MCF 10A (cell line): ENCODE measurements around the gene STAM. TPM values are rescaled to one million over a fixed set of nuclear protein-coding genes. Genes with fewer than 3 reads are reported as not detected.

Source experiments
- BruUV-seq: library from RNA; stranded (reverse); fragments of 400-500 nt; replicated peaks from 2 replicates; lab custom pipeline; 2021; lab: Mats Ljungman, UMichigan
- CTCF ChIA-PET: fragments of 300-600 bp; sonication (Branson Sonifier 250); formaldehyde crosslinking; extraction: SDS; loops from one replicate; lab custom pipeline; 2021; ENCODE audit warnings: antibody characterized with exemption, inconsistent platforms; lab: Yijun Ruan, JAX
- POLR2A ChIA-PET: fragments of 300-600, 350-650 bp; sonication (Branson Sonifier 250); formaldehyde crosslinking; extraction: SDS; loops from one replicate; lab custom pipeline; 2020; ENCODE audit warnings: antibody characterized with exemption, inconsistent platforms; lab: Yijun Ruan, JAX
- DNase-seq: peaks from one replicate; pipeline ENCODE4 v3.0.0-alpha.2; 2018; ENCODE audit not compliant: unreplicated experiment
- H3K27ac Mint-ChIP-seq: one replicate; pipeline ENCODE4 v1.8.0; 2022; ENCODE audit warnings: mild to moderate bottlenecking, low read depth, mixed read lengths; ENCODE audit not compliant: unreplicated experiment
- H3K27me3 Mint-ChIP-seq: one replicate; pipeline ENCODE4 v1.8.0; 2022; ENCODE audit warnings: mixed read lengths; ENCODE audit not compliant: insufficient read depth, unreplicated experiment
- H3K36me3 Mint-ChIP-seq: one replicate; pipeline ENCODE4 v1.8.0; 2022; ENCODE audit warnings: mild to moderate bottlenecking, moderate library complexity, mixed read lengths; ENCODE audit not compliant: insufficient read depth, unreplicated experiment
- H3K4me1 Mint-ChIP-seq: one replicate; pipeline ENCODE4 v1.8.0; 2022; ENCODE audit warnings: mixed read lengths; ENCODE audit not compliant: insufficient read depth, unreplicated experiment
- H3K4me3 Mint-ChIP-seq: one replicate; pipeline ENCODE4 v1.8.0; 2022; ENCODE audit warnings: mild to moderate bottlenecking, moderate library complexity, mixed read lengths; ENCODE audit not compliant: unreplicated experiment
- H3K9me3 Mint-ChIP-seq: one replicate; pipeline ENCODE4 v1.8.0; 2022; ENCODE audit warnings: mixed read lengths; ENCODE audit not compliant: unreplicated experiment
- intact Hi-C: fragments of 100-400 bp; cut with micrococcal nuclease; formaldehyde crosslinking; loops from 2 replicates; pipeline ENCODE4 v1.14.1; 2022
- total RNA-seq: library from RNA; stranded (reverse); gene quantifications from 2 replicates; pipeline ENCODE4 v1.2.3, GENCODE V29; 2022
- TF ChIP-seq, protein P1 (sequence below): fragments of 200-600 bp; IDR thresholded peaks from one replicate; pipeline ENCODE4 v1.8.0; 2022; ENCODE audit warnings: antibody characterized with exemption, mild to moderate bottlenecking; ENCODE audit not compliant: unreplicated experiment

Gene STAM
- total RNA-seq, 1 experiment from 2014 or later, result 35.4 TPM

DNA sequence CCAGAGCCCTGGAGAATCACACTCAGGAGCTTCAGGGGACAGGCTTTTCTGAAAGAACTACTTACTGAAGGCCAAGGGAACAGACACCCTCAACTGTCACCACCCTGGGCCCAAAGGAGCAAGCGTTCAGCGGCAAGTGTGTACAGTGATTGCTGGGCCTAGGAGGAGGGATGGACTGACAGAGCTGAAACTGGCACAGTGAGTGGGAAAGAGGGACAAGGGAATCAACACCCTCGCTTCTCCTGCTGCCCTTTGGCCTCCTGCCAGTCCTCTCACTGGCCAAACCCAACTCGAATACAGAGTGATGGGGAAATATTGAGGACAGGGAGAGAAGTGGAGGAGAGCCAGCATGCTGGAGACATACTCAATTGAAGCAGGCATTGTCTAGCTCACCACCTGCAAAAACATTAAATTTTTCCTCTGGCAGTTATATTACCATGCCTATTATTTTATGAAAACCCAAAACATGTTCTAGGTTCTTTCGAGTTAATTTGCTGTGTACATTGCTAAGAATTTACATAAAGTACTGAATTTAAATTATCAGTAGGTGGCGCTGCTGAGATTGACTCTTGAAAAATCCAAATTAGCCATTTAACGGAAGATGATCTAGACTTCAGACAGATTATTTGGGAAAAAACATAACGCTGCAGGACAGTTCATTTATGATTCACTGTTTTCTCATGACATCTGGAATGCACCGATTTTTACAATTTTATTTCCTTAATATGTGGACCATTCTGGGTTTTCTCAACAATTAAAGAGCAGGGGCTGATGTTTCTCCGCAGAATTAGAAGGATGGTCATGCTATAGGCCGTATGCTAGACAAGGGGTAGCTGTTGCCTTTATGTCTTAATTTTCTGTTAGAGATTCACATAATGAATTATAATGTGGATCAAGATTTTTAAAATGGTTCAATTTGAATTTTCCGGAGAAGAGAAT is 93.3 kb downstream of the STAM start:
- Mint-ChIP-seq H3K4me3 (no peak overlapping the region), H3K27ac (no peak overlapping the region), H3K36me3 (no peaks in the 10 kb centered on the region), H3K4me1 (no peaks in the 10 kb centered on the region), H3K9me3 (no peaks in the 10 kb centered on the region), H3K27me3 (no peaks in the 10 kb centered on the region)
- TF ChIP-seq, protein P1, sequence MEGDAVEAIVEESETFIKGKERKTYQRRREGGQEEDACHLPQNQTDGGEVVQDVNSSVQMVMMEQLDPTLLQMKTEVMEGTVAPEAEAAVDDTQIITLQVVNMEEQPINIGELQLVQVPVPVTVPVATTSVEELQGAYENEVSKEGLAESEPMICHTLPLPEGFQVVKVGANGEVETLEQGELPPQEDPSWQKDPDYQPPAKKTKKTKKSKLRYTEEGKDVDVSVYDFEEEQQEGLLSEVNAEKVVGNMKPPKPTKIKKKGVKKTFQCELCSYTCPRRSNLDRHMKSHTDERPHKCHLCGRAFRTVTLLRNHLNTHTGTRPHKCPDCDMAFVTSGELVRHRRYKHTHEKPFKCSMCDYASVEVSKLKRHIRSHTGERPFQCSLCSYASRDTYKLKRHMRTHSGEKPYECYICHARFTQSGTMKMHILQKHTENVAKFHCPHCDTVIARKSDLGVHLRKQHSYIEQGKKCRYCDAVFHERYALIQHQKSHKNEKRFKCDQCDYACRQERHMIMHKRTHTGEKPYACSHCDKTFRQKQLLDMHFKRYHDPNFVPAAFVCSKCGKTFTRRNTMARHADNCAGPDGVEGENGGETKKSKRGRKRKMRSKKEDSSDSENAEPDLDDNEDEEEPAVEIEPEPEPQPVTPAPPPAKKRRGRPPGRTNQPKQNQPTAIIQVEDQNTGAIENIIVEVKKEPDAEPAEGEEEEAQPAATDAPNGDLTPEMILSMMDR, result peak; percentile 50
- POLR2A ChIA-PET, result interaction anchor here (1.0 to 1.6 kb wide), 3 partner anchors 22 to 119 kb away, joined by 3 to 4 read pairs (median 3); partner anchors contain the start of gene STAM
- intact Hi-C loops, result loop anchor here (1.0 to 5.0 kb wide), 4 partner anchors 135 to 575 kb away; no protein-coding TSS in a partner anchor
- CTCF ChIA-PET, result interaction anchor here (0.6 to 4.5 kb wide), 41 partner anchors 10 to 1181 kb away, joined by 3 to 32 read pairs (median 4); partner anchors contain the start of gene STAM
- peak; percentile 43 for DNase-seq
- BruUV-seq, result no TSS peak

DNA sequence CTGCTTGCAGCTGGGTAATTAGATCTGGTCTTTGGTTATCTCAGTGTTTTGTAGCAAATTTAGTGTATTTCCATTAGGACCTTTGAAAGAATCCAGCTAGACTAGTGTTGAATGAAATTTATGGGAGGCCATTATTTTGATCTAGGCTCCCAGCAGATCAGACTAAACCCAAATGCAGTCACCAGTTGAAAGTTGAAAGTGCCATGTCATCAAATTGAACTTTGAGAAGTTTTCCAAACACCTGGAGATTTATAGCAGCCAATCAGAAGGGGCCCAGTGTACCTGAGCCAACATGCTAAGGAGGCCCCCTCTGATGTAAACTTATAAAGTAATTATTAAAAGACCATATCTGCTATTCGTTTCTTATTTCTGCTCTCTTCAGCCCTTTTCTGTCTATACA is 96.7 kb downstream of the STAM start:
- TF ChIP-seq, protein P1, result no peak
- H3K4me3 Mint-ChIP-seq, result no peak overlapping the region
- H3K27ac Mint-ChIP-seq, result no peak overlapping the region
- CTCF ChIA-PET, result interaction anchor here (1.3 kb wide), 1 partner anchor 123 kb away, joined by 3 read pairs; no protein-coding TSS in a partner anchor
- H3K9me3 Mint-ChIP-seq, result no peaks in the 10 kb centered on the region
- H3K27me3 Mint-ChIP-seq, result no peaks in the 10 kb centered on the region
- intact Hi-C loops, result no loop called here
- H3K4me1 Mint-ChIP-seq, result no peaks in the 10 kb centered on the region
- H3K36me3 Mint-ChIP-seq, result no peaks in the 10 kb centered on the region
- BruUV-seq, result no TSS peak
- DNase-seq, result no peak
- POLR2A ChIA-PET, result interaction anchor here (0.6 kb wide), 1 partner anchor 14 kb away, joined by 4 read pairs; no protein-coding TSS in a partner anchor

DNA sequence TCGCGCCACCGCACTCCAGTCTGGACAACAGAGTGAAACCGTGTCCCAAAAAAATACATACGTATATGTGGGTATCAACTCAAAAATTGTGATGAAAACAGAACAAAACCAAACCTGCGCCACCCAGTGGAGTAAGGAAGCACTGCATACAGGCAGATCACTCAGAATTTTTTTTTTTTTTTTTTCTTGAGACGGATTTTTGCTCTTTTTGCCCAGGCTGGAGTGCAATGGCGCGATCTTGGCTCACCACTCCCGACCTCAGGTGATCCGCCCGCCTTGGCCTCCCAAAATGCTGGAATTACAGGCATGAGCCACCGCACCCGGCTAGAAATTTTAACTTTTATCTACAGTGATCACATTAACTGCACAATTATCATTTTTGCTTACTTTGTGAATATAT is 99.0 kb downstream of the STAM start:
- intact Hi-C loops, result loop anchor here (1.0 to 2.0 kb wide), 2 partner anchors 136 to 472 kb away; no protein-coding TSS in a partner anchor
- DNase-seq, result peak; percentile 62
- H3K36me3 Mint-ChIP-seq, result no peaks in the 10 kb centered on the region
- H3K4me1 Mint-ChIP-seq, result peaks cover 5% of the 10 kb centered on the region
- H3K27ac Mint-ChIP-seq, result no peak overlapping the region
- CTCF ChIA-PET, result interaction anchor here (0.6 to 3.2 kb wide), 29 partner anchors 8 to 651 kb away, joined by 3 to 39 read pairs (median 4); no protein-coding TSS in a partner anchor
- H3K27me3 Mint-ChIP-seq, result no peaks in the 10 kb centered on the region
- no peak overlapping the region for H3K4me3 Mint-ChIP-seq
- BruUV-seq, result no TSS peak
- no peaks in the 10 kb centered on the region for H3K9me3 Mint-ChIP-seq
- POLR2A ChIA-PET, result interaction anchor here (0.7 kb wide), 1 partner anchor 473 kb away, joined by 4 read pairs; no protein-coding TSS in a partner anchor
- TF ChIP-seq, protein P1, result peak; percentile 80

DNA sequence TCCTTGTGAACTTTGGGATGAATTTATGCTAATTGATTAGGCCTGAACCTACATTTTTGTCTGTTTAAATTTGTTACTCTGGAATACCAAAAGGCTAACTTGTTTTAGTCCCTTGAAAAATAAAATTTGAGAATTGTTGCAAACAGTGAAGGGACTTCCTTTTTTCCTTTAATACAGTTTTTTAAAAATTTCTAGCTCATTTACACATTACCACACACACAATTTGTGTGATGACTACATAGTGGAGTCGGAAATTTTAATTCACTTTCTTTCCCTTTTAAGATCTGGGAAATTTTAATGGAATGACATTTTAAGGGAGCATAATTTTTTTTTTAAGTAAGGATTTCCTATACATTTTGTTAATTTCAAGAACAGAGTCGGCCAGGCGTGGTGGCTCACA is 99.5 kb downstream of the STAM start:
- TF ChIP-seq, protein P1, result no peak
- no peaks in the 10 kb centered on the region for H3K9me3 Mint-ChIP-seq
- no peak overlapping the region for H3K27ac Mint-ChIP-seq
- no peaks in the 10 kb centered on the region for H3K36me3 Mint-ChIP-seq
- CTCF ChIA-PET, result interaction anchor here (0.6 to 3.2 kb wide), 9 partner anchors 11 to 396 kb away, joined by 3 to 39 read pairs (median 3); no protein-coding TSS in a partner anchor
- H3K4me1 Mint-ChIP-seq, result peaks cover 7% of the 10 kb centered on the region
- no peak overlapping the region for H3K4me3 Mint-ChIP-seq
- DNase-seq, result no peak
- intact Hi-C loops, result loop anchor here (1.0 to 2.0 kb wide), 2 partner anchors 136 to 471 kb away; no protein-coding TSS in a partner anchor
- POLR2A ChIA-PET, result interaction anchor here (0.6 kb wide), 1 partner anchor 400 kb away, joined by 3 read pairs; no protein-coding TSS in a partner anchor
- BruUV-seq, result no TSS peak
- no peaks in the 10 kb centered on the region for H3K27me3 Mint-ChIP-seq
